CD4-positive, alpha-beta T cell treated with Interleukin-10 for 1 hour (primary cell): Measurements from ENCODE around the gene NXPH4.

Experiments used
- DNase-seq: peaks from one replicate; pipeline ENCODE4 v3.0.0-alpha.2; 2020

Gene NXPH4

DNA sequence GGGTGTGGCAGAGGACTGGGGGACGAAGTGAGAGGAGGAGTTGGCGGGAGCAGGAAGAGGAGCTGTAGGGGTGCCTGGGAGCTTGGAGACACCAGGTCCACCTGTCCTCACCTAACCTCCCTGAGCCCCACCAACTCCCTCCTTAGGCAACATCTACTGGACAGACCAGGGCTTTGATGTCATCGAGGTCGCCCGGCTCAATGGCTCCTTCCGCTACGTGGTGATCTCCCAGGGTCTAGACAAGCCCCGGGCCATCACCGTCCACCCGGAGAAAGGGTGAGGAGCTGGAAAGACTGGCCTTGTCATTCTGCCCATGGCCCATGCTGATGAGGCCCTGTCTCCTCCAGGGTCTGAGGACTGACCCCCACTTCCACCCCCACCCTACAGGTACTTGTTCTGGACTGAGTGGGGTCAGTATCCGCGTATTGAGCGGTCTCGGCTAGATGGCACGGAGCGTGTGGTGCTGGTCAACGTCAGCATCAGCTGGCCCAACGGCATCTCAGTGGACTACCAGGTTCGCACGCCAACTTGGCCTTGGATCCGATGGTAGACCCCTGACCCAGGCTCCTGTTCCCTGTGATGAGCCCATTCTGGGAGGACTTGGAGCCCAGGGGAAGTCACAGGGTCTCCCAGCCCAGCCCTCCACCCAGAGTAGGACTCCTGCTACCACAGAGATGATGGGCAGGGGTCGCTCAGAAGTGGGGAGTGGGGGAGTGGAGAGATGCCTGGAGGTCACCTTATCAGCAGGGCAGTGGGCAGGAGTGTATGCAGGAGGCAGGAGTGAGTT is 32.5 kb upstream of the NXPH4 start:
- no peak for DNase-seq

DNA sequence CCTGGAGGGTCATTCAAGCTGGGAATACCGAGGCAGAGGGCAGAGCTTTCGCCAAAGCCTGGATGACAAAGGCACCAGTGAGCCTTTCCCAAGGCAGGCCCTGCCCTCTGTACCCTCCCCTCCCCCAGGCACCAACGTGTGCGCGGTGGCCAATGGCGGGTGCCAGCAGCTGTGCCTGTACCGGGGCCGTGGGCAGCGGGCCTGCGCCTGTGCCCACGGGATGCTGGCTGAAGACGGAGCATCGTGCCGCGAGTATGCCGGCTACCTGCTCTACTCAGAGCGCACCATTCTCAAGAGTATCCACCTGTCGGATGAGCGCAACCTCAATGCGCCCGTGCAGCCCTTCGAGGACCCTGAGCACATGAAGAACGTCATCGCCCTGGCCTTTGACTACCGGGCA is 31.2 kb upstream of the NXPH4 start:
- DNase-seq = no peak

DNA sequence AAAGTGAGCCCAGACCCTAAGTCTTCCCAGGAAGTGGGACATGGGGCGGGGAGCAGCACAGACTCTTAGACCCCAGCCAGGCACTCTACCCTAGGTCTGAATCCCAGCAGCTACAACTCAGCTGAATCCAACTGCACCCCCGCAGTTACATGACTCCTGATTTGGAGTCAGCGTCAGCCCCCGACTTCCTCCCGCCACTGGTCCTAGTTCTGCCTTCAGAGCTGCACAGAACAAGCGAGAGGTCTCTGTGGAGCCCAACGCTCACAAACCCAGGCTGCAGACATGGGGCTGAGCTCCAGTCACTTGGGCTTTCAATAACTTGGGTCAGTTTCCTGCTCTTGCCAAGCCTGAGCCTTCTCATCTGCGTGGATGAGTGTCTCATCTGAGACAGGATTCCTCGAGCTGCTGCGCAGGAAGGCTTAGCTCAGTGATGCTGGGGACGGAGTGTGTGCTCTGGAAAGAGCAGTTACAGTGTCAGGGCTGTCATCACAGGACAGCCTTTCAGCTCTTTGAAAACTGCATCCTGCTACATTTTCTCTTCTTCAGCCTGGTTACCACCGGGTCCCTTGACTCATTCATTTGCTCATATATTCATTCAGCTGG is 30.6 kb upstream of the NXPH4 start:
- no peak for DNase-seq

DNA sequence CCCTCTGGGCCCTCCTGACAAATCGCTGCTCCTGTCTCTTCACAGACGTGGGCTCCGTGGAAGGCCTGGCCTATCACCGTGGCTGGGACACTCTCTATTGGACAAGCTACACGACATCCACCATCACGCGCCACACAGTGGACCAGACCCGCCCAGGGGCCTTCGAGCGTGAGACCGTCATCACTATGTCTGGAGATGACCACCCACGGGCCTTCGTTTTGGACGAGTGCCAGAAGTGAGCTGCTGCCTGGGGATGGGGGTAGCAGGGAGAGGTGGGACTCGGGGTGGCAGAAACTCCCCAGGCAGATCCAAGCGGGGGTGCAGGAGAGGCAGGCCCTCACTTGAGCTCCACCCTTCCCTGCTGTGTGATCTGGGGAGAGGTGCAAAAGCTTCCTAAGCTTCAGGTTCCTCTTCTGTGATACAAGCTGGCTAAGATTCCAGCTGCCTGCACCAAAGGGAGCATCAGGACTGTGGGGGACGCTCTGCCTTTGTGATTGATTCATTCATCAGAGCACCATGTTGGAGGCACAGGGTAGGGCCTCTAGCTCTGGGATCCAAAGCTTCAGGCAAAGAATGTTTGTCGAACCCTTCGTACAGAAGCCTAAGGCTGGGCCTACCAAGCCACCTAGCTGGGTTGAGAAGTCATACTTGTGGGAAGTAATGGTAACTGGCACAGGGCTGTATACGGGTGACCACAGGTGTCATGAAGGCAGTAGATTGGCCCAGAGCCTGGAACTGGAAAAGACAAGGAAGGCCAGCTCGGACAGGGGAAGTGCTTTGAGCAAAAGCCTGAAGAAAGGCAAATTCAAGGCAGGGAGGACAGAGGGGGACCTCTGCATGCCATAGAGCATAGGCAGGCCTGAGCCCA is 29.1 kb upstream of the NXPH4 start:
- no peak for DNase-seq

DNA sequence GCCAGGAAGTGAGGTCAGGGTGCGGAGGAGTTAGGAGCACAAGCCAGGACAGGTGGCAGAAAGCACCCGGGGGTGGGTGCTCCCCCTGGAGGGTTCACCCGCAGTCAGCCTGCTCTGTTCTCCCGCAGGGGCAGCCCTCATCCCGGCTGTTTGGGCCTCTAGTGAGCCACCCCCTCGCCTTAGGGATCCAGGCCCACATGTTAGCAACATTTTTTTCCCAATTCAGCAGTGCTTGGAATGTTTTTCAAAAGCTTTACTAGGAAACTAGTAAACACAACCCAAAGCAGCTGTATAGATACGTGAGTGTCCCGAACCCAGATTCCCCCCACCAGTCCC is 28.5 kb upstream of the NXPH4 start:
- no peak for DNase-seq

DNA sequence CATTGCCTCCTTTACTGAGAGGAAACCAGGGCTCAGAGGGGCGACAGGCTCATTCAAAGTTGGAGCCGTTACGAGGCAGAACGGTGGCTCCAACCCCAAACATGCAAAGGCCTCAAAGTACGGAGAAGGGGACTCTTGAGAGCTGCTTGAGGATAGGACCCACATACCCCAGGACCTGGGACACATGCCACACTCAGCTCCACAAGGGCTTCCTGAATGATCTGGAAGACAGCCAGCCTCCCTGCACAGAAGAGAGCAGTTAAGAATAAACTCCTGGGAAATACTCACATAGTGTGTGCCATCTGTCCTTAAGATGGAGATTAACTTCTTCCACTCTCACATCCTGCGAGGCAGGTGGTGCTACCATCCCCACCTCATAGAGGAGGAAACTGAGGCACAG is 26.6 kb upstream of the NXPH4 start:
- no peak for DNase-seq

DNA sequence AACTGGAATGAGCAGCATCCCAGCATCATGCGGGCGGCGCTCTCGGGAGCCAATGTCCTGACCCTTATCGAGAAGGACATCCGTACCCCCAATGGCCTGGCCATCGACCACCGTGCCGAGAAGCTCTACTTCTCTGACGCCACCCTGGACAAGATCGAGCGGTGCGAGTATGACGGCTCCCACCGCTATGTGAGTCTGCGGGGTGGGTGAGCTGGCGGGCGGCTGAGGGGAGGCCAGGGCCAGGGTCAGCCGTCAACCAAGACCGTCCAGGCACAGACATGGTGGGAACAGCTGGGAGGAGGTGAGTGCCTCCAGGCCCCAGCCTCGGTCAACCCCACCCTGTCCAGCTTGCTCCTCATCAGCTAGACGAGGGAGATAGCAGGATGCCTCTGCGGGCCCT is 25.8 kb upstream of the NXPH4 start:
- no peak for DNase-seq

DNA sequence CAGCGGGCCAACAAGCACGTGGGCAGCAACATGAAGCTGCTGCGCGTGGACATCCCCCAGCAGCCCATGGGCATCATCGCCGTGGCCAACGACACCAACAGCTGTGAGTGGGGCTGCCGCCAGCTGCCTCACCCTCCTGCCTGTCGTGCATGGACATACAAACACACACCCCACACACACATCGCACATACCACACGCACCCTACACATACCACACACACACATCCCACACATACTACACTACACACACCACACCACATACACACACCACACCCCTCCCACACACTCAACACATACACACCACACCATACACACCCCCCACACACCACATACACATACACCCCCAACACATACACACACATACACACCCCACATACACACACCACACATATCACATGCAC is 25.2 kb upstream of the NXPH4 start:
- no peak for DNase-seq

DNA sequence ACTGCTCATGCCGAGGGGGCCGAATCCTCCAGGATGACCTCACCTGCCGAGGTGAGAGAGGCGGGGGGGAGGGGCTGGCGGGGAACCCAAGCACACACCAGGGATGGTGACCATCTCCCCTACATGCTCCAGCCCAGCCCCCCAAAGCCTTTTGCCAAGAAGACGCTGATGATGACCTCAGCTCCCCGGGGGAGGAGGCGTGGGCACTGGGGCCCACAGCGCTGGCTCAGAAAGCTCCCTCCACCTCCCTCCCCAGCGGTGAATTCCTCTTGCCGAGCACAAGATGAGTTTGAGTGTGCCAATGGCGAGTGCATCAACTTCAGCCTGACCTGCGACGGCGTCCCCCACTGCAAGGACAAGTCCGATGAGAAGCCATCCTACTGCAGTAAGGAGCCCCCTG is 23.7 kb upstream of the NXPH4 start:
- no peak for DNase-seq

DNA sequence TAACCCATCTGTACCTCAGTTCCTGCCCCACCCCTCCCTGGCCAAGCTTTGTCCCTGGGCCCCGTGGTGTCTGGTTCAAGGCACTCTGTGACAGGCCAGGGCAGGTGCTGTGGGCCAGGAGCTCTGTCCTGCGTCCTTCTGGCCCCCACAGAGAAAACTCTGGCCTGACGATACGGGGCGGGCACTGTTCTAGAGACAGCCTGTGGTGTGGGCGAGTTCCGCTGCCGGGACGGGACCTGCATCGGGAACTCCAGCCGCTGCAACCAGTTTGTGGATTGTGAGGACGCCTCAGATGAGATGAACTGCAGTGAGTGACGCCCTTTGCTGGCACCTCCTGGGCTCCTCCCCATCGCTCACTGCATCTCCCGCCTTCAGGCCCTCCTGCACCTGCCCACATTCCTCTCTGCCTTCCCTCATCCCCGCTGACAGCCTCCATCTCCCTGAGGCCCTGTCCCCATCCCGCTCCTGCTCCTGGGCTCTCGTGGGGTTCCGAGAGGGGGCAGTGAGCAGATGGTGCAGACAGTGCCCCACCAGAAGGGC is 22.8 kb upstream of the NXPH4 start:
- DNase-seq = no peak

DNA sequence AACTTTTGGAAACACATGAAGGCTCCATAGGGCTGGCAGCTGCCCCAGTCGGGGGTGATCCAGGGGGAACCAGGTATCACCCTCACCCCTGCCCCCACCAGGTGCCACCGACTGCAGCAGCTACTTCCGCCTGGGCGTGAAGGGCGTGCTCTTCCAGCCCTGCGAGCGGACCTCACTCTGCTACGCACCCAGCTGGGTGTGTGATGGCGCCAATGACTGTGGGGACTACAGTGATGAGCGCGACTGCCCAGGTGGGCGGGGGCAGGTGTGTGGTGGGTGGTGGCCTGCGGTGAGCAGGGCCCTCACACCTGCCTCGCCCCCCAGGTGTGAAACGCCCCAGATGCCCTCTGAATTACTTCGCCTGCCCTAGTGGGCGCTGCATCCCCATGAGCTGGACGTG is 22.3 kb upstream of the NXPH4 start:
- no peak for DNase-seq

DNA sequence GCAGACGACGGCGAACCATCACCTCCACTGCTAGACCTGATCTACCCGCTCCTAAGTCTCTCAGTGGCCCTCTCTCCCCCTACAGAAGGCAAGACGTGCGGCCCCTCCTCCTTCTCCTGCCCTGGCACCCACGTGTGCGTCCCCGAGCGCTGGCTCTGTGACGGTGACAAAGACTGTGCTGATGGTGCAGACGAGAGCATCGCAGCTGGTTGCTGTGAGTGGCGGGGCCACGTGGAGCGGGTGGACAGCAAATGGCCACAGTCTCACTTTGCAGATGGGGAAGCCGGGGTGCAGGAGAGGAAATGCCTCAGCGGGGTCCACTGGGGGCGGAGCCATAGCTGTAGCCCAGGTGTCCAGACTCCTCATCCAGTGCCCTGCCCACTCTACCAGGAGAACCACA is 21.4 kb upstream of the NXPH4 start:
- no peak for DNase-seq

DNA sequence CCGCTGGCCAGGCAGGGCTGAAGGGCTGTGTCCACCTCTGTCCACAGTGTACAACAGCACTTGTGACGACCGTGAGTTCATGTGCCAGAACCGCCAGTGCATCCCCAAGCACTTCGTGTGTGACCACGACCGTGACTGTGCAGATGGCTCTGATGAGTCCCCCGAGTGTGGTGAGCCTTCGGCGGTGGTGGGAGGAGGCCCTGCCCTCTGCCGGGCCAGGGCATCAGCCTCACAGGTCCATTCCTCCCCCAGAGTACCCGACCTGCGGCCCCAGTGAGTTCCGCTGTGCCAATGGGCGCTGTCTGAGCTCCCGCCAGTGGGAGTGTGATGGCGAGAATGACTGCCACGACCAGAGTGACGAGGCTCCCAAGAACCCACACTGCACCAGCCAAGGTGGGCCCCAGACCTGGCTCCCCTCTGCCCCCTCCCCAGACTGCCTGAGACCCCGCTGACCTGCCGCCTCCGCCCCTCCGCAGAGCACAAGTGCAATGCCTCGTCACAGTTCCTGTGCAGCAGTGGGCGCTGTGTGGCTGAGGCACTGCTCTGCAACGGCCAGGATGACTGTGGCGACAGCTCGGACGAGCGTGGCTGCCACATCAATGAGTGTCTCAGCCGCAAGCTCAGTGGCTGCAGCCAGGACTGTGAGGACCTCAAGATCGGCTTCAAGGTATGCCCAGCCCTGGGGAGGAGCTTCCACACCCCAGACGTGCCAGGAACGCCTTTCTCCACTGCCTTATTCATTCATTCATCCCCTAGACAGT is 20.8 kb upstream of the NXPH4 start:
- DNase-seq = no peak

DNA sequence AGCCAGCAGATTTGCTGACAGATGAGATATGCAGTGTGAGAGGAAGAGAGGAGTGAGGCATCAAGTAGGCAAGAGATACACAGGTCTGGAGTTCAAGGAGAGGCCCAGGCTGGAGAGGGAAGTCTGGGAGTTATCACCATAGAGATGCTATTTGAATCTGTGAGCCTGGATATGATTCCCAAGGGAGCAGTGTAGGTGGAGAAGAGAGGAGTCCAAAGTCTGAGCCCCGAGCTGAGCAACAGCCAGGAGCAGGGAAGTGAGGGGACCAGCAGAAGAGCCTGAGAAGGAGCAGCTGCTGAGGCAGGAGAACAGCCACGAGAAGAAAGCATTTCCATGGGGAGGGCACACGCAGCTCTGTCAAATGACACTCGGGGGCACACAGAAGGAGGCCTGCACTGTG is 20.2 kb upstream of the NXPH4 start:
- no peak for DNase-seq

DNA sequence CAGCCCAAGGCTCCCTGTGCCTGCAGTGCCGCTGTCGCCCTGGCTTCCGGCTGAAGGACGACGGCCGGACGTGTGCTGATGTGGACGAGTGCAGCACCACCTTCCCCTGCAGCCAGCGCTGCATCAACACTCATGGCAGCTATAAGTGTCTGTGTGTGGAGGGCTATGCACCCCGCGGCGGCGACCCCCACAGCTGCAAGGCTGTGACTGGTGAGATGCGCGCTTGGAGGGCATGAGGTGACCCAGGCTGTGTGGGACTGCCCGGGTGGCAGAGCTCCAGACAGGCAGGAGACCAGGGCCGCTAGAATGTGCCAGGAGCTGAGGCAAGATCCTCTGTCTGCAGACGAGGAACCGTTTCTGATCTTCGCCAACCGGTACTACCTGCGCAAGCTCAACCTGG is 19.6 kb upstream of the NXPH4 start:
- DNase-seq = no peak

DNA sequence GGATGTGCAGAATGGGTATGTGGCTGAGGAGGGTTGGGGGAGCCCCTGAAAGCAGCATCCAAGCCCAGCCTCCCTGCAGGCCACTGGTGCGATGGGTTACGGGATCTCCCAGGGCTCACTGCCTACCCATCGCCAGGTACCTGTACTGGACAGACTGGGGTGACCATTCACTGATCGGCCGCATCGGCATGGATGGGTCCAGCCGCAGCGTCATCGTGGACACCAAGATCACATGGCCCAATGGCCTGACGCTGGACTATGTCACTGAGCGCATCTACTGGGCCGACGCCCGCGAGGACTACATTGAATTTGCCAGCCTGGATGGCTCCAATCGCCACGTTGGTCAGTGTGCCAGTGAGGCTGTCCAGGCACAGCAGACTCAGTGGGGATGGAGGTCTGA is 18.3 kb upstream of the NXPH4 start:
- DNase-seq = no peak

DNA sequence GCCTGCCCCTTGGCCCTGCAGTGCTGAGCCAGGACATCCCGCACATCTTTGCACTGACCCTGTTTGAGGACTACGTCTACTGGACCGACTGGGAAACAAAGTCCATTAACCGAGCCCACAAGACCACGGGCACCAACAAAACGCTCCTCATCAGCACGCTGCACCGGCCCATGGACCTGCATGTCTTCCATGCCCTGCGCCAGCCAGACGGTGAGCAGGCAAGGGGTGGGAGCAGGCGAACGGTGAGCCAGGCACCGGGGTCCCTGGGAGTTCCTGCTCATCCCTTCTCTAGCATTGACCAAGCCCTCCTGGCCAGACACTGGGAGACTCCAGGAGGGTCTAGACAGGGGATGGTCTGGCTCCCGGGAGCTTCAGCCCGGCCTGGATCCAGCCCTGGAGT is 17.4 kb upstream of the NXPH4 start:
- no peak for DNase-seq

DNA sequence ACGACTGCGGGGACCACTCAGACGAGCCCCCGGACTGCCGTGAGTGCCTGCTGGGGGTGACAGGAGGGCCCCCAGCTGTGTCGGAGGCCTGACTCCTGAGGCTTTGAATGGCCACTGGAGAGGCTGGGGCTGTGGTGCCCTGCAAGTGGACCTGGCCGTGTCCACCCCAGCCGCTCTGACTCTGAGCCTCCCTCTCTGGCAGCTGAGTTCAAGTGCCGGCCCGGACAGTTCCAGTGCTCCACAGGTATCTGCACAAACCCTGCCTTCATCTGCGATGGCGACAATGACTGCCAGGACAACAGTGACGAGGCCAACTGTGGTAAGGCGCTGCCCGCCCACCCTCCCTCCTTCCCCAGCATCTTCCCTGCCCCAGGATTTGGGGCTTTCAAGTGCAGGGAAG is 16.1 kb upstream of the NXPH4 start:
- no peak for DNase-seq

DNA sequence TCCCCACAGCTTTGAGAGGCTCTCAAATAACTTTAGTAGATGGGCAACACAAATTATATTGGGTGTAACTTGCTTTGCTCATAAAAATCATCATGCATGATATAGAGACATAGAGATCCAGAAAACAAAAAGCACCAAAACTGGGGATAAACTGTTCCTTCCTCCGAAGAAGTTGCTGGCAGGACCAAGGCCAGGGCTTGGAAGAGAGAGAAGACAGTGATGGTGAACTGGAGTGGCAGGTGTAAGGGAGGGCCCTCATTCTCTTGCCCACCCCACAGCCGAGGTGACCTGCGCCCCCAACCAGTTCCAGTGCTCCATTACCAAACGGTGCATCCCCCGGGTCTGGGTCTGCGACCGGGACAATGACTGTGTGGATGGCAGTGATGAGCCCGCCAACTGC is 15.4 kb upstream of the NXPH4 start:
- DNase-seq = no peak

DNA sequence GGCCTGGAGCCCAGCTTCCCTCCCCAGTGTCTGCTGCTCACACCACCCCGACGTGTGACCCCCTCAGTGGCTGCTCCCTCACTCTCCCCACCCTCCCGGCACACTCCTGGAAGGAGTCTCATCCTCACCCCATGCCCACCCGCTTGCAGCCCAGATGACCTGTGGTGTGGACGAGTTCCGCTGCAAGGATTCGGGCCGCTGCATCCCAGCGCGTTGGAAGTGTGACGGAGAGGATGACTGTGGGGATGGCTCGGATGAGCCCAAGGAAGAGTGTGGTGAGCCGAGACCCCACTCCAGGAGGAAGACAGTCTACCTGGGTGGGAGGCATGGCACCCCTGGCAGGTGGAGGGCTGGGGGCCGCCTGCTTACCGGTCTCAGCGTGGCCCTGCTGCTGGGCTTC is 15.0 kb upstream of the NXPH4 start:
- DNase-seq = no peak

DNA sequence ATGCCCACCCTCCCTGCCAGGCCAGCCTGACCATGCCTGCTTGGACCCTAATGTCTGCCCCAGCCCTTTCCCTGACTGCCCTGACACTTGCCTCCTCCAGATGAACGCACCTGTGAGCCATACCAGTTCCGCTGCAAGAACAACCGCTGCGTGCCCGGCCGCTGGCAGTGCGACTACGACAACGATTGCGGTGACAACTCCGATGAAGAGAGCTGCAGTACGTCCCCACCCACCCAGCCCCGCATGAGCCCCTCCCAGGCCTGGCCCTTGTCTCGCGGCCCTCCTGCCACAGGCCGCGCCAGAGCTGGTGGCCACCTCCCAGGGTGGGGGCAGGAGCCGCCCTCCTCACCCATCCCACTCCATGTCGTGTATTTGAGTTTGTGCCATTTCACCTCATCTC is 14.3 kb upstream of the NXPH4 start:
- DNase-seq = no peak

DNA sequence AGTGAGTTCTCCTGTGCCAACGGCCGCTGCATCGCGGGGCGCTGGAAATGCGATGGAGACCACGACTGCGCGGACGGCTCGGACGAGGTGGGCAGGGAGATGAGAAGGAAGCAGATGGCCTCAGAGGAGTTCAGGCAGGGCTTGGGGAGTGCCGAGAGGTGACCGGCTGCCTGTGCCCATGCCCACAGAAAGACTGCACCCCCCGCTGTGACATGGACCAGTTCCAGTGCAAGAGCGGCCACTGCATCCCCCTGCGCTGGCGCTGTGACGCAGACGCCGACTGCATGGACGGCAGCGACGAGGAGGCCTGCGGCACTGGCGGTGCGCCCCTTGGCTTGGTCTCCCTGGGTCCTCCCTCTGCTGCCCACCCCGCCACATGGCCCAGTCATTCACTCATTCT is 13.4 kb upstream of the NXPH4 start:
- no peak for DNase-seq

DNA sequence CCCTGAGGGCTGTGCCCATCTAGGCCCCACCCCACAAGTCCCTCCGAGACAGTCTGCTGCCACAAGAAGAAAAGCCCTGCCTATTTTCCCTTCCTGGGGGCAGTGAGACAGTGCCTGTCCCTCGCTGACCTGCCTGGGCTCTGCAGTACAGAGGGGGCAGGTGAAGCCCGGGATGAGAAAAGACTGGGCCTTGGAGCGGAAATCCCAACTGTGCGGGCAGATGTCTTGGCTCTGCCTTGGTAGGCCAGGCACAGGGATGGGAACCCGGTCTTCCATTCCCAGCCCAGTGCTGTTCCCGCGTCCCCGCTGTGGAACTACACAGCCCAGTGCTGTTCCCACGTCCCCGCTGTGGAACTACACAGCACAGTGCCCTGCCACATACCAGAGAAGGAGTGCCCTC is 12.8 kb upstream of the NXPH4 start:
- DNase-seq = no peak
